Activated T-cell treated with anti-CD3 and anti-CD28 coated beads, Interleukin-2, amount 50 U/mL, for 4 hours (primary cell): Measurements from ENCODE around the gene CPLANE2. TPM values are rescaled to one million over a fixed set of nuclear protein-coding genes. Genes with fewer than 3 reads are reported as not detected.
"Not testable (repeated sequence)": the region's sequence is repeated elsewhere in the genome, so short reads cannot be mapped to it uniquely, and the experiment has no call there.

ENCODE experiments used
- ATAC-seq, 2 donors: fragments of 200-7000 bp; cut with Tn5 transposase; one replicate each; pipeline ENCODE4 v1.10.0; 2021
- DNase-seq: peaks from one replicate; pipeline ENCODE4 v3.0.0-alpha.2; 2020
- H3K27me3 Mint-ChIP-seq: one replicate; pipeline ENCODE4 v1.8.0; 2021; ENCODE audit warnings: low read depth, mixed read lengths
- H3K36me3 Mint-ChIP-seq: one replicate; pipeline ENCODE4 v1.8.0; 2022; ENCODE audit warnings: mixed read lengths; ENCODE audit not compliant: insufficient read depth
- H3K4me1 Mint-ChIP-seq: one replicate; pipeline ENCODE4 v1.8.0; 2021; ENCODE audit warnings: low read depth, mixed read lengths
- H3K4me3 Mint-ChIP-seq: one replicate; pipeline ENCODE4 v1.8.0; 2021; ENCODE audit warnings: mild to moderate bottlenecking, moderate library complexity, mixed read lengths
- H3K9me3 Mint-ChIP-seq: one replicate; pipeline ENCODE4 v1.8.0; 2021; ENCODE audit warnings: mixed read lengths
- total RNA-seq, 3 donors: library from RNA; stranded (reverse); gene quantifications; one replicate each; pipeline ENCODE4 v1.2.1, GENCODE V29; 2021

The CPLANE2 gene
- total RNA-seq = 1 to 10 TPM; 5.0 to 7.1 (median 6.5) TPM

- ATAC-seq (peak; percentile 86 to 87), DNase-seq (peak; percentile 96)
- Mint-ChIP-seq H3K4me3 (peak within 1 kb of the TSS; percentile 86), H3K4me1 (peaks cover 23% of the 10 kb centered on the region), H3K9me3 (no peaks in the 10 kb centered on the region), H3K36me3 (peaks cover 4% of the 10 kb centered on the region), H3K27me3 (no peaks in the 10 kb centered on the region)
Measured at GRCh38 chr1:16236511-16237342, at the start of gene CPLANE2. Gene CPLANE2 (minus strand): TSS chr1:16237183. CDS start chr1:16236742, 441 bp downstream.

DNA sequence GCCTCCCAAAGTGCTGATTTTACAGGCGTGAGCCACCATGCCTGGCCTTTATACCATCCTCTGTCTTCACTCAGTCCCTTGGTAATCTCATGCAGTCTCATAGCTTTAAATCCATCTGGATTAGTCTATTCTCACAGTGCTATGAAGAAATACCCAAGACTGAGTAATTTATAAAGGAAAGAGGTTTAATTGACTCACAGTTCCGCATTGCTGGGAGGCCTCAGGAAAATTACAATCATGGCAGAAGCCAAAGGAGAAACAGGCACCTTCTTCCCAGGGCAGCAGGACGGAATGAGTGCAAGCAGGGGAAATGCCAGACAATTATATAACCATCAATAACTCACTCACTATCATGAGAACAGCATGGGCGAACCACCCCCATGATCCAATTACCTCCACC lies 49.1 kb upstream of the CPLANE2 start:
- no peak for ATAC-seq
- no peak overlapping the region for H3K4me3 Mint-ChIP-seq
- no peaks in the 10 kb centered on the region for H3K27me3 Mint-ChIP-seq
- peaks cover 17% of the 10 kb centered on the region for H3K36me3 Mint-ChIP-seq
- H3K4me1 Mint-ChIP-seq = peaks cover 4% of the 10 kb centered on the region
- H3K9me3 Mint-ChIP-seq = no peaks in the 10 kb centered on the region
- no peak for DNase-seq

- Mint-ChIP-seq H3K9me3 (no peaks in the 10 kb centered on the region), H3K36me3 (peaks cover 10% of the 10 kb centered on the region), H3K4me3 (no peak overlapping the region), H3K4me1 (peaks cover 6% of the 10 kb centered on the region), H3K27me3 (no peaks in the 10 kb centered on the region)
- DNase-seq (no peak), ATAC-seq (no peak)
Measured at GRCh38 chr1:16281765-16282164, 44.8 kb upstream of the CPLANE2 start.

GRCh38 chr1:16279186-16279585 lies 42.2 kb upstream of the CPLANE2 start:
- Mint-ChIP-seq H3K27me3 (no peaks in the 10 kb centered on the region), H3K4me3 (no peak overlapping the region), H3K4me1 (peaks cover 4% of the 10 kb centered on the region), H3K36me3 (peaks cover 10% of the 10 kb centered on the region), H3K9me3 (no peaks in the 10 kb centered on the region)
- ATAC-seq (no peak), DNase-seq (no peak)

- DNase-seq (no peak), ATAC-seq (no peak)
- Mint-ChIP-seq H3K4me1 (peaks cover 2% of the 10 kb centered on the region), H3K4me3 (no peak overlapping the region), H3K36me3 (peaks cover 10% of the 10 kb centered on the region), H3K27me3 (no peaks in the 10 kb centered on the region), H3K9me3 (no peaks in the 10 kb centered on the region)
Measured at GRCh38 chr1:16276302-16277030, 39.5 kb upstream of the CPLANE2 start.

DNA sequence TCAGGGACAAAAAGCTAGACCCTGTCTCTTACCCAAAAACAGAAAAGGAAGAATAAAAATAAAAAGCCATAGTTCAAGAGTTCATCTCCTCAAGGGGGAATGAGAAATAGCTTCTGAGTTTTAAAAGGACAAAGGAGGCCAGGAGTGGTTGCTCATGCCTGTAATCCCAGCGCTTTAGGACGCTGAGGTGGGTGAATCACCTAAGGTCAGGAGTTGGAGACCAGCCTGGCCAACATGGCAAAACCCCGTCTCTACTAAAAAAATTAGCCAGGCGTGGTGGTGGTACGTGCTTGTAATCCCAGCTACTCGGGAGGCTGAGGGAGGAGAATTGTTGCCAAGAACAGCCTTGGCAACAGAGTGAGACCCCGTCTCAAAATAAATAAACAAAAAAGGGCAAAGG lies 38.6 kb upstream of the CPLANE2 start:
- H3K36me3 Mint-ChIP-seq = peaks cover 15% of the 10 kb centered on the region
- no peak for DNase-seq
- no peak overlapping the region for H3K4me3 Mint-ChIP-seq
- no peak for ATAC-seq
- no peaks in the 10 kb centered on the region for H3K9me3 Mint-ChIP-seq
- H3K4me1 Mint-ChIP-seq = peaks cover 6% of the 10 kb centered on the region
- H3K27me3 Mint-ChIP-seq = no peaks in the 10 kb centered on the region

GRCh38 chr1:16267690-16268180 lies 30.8 kb upstream of the CPLANE2 start:
- Mint-ChIP-seq H3K4me1 (peaks cover 17% of the 10 kb centered on the region), H3K27me3 (no peaks in the 10 kb centered on the region)

DNA sequence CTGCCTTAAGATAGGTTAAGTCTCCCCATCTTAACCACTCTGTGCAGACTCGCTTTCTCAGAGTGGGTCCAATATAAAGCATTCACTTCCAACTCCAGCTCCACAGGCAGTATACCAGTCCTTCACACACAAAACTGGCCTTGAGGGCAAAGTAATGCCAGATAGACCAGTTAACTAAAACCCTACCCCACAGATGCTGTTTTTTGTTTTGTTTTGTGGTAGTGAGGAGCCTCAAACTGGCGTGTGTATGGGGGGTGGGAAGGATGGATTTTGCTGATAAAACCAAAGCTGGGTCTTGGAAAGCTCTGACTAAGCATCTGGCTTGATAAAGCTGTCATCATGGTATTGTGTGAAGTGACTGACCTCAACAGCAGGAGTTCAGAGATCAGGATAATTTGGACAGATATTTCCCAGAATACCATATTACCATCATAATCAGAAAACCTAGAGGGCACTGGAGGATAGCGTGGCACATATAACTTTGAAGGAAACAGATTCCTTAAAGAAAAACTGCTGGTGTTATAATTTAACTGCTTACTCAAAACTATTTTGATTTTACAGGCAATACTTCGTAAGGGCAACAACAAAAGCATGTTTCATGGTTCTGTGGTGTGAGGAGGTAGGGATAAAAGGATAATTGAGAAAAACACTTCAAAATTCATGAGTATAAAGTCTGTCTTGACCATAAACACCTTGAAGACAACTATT lies 29.6 kb upstream of the CPLANE2 start:
- H3K4me3 Mint-ChIP-seq = no peak overlapping the region
- H3K4me1 Mint-ChIP-seq = peaks cover 17% of the 10 kb centered on the region
- DNase-seq (no peak), ATAC-seq (no peak)
- no peaks in the 10 kb centered on the region for H3K9me3 Mint-ChIP-seq
- no peaks in the 10 kb centered on the region for H3K27me3 Mint-ChIP-seq
- peaks cover 10% of the 10 kb centered on the region for H3K36me3 Mint-ChIP-seq

More at GRCh38 chr1:16267690-16268180, 30.8 kb upstream of the CPLANE2 start:
- ATAC-seq (no peak), DNase-seq (no peak)
- Mint-ChIP-seq H3K4me3 (no peak overlapping the region), H3K9me3 (no peaks in the 10 kb centered on the region), H3K36me3 (peaks cover 10% of the 10 kb centered on the region)

DNA sequence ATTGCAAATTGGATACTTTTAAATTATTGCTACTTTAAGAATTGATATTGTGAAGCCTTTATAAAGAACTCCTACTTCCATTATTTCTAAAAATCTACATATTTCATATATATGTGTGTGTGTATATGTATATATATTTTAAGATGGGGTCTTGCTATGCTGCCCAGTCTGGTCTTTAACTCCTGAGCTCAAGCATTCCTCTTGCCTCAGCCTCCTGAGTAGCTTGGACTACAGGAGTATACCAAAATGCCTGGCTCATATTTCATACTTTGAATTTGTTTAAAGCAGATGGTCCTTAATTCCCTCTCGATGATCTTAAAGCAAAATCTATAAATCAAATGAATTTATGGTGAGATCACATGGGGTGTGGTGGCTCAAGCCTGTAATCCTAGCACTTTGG lies 25.1 kb upstream of the CPLANE2 start:
- DNase-seq (no peak), ATAC-seq (no peak)
- Mint-ChIP-seq H3K27me3 (no peaks in the 10 kb centered on the region), H3K36me3 (no peaks in the 10 kb centered on the region), H3K9me3 (no peaks in the 10 kb centered on the region), H3K4me1 (no peaks in the 10 kb centered on the region), H3K4me3 (no peak overlapping the region)

DNA sequence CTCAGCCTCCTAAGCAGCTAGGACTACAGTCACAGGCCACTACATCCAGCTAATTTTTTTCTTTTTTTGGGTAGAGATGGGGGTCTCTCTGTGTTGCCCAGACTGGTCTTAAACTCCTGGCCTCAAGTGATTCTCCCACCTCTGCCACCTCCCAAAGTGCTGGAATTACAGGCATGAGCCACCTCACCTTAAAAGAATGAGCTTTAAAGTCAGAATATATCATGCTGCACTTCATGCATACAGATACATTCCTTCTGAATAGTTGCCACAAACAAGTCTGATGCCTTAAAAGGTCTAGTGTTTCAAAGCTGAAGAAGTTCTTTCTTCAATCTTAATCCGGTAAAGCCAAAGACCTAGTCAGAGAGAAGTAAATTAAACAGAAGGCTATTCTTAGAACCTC lies 23.8 kb upstream of the CPLANE2 start:
- ATAC-seq = no peak
- H3K9me3 Mint-ChIP-seq = no peaks in the 10 kb centered on the region
- H3K4me1 Mint-ChIP-seq = no peaks in the 10 kb centered on the region
- DNase-seq = no peak
- H3K27me3 Mint-ChIP-seq = no peaks in the 10 kb centered on the region
- H3K4me3 Mint-ChIP-seq = no peak overlapping the region
- H3K36me3 Mint-ChIP-seq = peaks cover 6% of the 10 kb centered on the region

DNA sequence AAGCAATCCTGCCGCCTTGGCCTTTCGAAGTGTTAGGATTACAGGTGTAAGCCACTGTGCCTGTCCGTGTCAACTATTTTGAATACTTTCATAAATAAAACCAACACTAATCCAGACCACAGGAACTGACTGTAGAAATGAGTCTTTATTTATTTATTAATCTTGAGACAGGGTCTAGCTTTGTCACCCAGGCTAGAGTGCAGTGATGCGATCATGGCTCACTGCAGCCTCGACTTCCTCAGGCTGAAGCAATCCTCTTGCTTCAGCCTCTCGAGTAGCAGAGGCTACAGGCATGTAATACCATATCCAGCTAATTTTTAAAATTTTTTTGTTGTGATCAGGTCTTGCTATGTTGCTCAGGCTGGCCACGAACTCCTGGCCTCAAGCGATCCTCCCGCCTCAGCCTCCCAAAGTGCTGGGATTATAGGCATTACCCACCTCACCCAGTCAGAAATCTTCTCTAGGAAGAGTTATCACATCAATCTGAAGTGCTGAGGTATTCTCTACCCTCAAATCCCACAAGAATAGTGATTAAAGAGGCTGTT lies 21.7 kb upstream of the CPLANE2 start:
- Mint-ChIP-seq H3K4me1 (no peaks in the 10 kb centered on the region), H3K9me3 (no peaks in the 10 kb centered on the region), H3K27me3 (no peaks in the 10 kb centered on the region), H3K4me3 (no peak overlapping the region), H3K36me3 (peaks cover 17% of the 10 kb centered on the region)
- ATAC-seq (no peak), DNase-seq (no peak)

DNA sequence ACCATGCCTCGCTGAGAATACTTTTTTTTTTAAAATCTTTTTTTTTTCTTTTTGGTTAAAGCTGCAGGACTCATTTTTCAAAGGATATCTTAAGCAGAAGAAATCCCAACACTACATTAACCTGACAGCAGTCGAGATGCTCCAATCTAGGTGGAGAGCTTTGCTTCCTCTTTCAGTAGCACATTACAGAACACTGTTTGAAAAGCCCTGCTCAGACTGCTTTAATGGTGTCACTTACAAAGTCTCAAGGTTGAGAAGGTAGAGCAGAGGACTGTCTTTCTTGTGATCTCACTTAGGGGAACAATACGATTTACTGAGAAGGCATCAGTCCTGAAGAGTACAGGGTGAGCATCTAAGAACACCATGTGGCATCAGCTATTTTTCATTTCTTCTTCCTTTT lies 21.0 kb upstream of the CPLANE2 start:
- H3K9me3 Mint-ChIP-seq = no peaks in the 10 kb centered on the region
- DNase-seq (no peak), ATAC-seq (no peak)
- peaks cover 20% of the 10 kb centered on the region for H3K36me3 Mint-ChIP-seq
- no peaks in the 10 kb centered on the region for H3K27me3 Mint-ChIP-seq
- H3K4me1 Mint-ChIP-seq = no peaks in the 10 kb centered on the region
- H3K4me3 Mint-ChIP-seq = no peak overlapping the region

DNA sequence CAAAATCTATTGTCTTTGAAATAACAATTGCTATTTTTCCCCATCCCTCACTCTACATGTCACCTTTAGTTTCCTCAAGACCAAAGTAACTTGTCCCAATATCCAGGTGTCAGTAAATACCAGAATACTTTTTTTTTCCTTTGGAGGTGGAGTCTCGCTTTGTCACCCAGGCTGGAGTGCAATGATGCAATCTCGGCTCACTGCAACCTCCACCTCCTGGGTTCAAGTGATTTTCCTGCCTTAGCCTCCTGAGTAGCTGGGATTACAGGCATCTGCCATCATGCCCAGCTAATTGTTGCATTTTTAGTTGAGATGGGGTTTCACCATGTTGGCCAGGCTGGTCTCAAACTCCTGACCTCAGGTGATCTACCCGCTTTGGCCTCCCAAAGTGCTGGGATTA lies 20.6 kb upstream of the CPLANE2 start:
- DNase-seq, H3K27me3 Mint-ChIP-seq, H3K9me3 Mint-ChIP-seq, H3K4me3 Mint-ChIP-seq, H3K4me1 Mint-ChIP-seq, ATAC-seq: not testable (repeated sequence)
- peaks cover 21% of the 10 kb centered on the region for H3K36me3 Mint-ChIP-seq

GRCh38 chr1:16256478-16256877 lies 19.5 kb upstream of the CPLANE2 start:
- DNase-seq (no peak), ATAC-seq (no peak)
- no peak overlapping the region for H3K4me3 Mint-ChIP-seq
- H3K9me3 Mint-ChIP-seq = no peaks in the 10 kb centered on the region
- peaks cover 29% of the 10 kb centered on the region for H3K36me3 Mint-ChIP-seq
- no peaks in the 10 kb centered on the region for H3K27me3 Mint-ChIP-seq
- H3K4me1 Mint-ChIP-seq = no peaks in the 10 kb centered on the region
